Vagina (tissue), 2 donors: ENCODE measurements around the gene RGL2. TPM values are rescaled to one million over a fixed set of nuclear protein-coding genes. Genes with fewer than 3 reads are reported as not detected.
"Not testable (repeated sequence)": the region's sequence is repeated elsewhere in the genome, so short reads cannot be mapped to it uniquely, and the experiment has no call there.

Experiments used
- DNase-seq, 2 donors: peaks; one replicate each; pipeline ENCODE4 v3.0.0-alpha.2; 2017; ENCODE audit errors: extremely low spot score in 2 of 2
- H3K27ac ChIP-seq: fragments of 200-600 bp; sonication (generic); one replicate; pipeline ENCODE4 v1.5.1; 2019
- H3K27me3 ChIP-seq: fragments of 200-600 bp; sonication (generic); one replicate; pipeline ENCODE4 v1.5.1; 2019
- H3K36me3 ChIP-seq, 2 donors: fragments of 200-600 bp; sonication (generic); one replicate each; pipeline ENCODE4 v1.5.1; 2017 to 2019
- H3K4me1 ChIP-seq: fragments of 200-600 bp; sonication (generic); one replicate; pipeline ENCODE4 v1.5.1; 2019
- H3K4me3 ChIP-seq, 2 donors: fragments of 200-600 bp; sonication (generic); 1 replicate in 1 of 2; 2 replicates in 1 of 2; pipeline ENCODE4 v1.5.1; 2016 to 2019
- H3K9me3 ChIP-seq: fragments of 200-600 bp; sonication (generic); one replicate; pipeline ENCODE4 v1.5.1; 2019
- CTCF ChIP-seq, 3 experiments: fragments of 450-650 bp in 2 of 3; fragments of 200-600 bp in 1 of 3; sonication (generic) in 1 of 3; IDR thresholded peaks; one replicate each; pipeline ENCODE4 v1.5.1; 2017 to 2019; ENCODE audit warnings: antibody characterized with exemption in 3 of 3, mild to moderate bottlenecking in 2 of 3, moderate library complexity in 2 of 3
- POLR2A ChIP-seq, 2 donors: fragments of 450-650 bp; IDR thresholded peaks; one replicate each; pipeline ENCODE4 v1.6.1; 2017; ENCODE audit warnings: antibody characterized with exemption in 2 of 2, mild to moderate bottlenecking in 2 of 2, moderate library complexity in 2 of 2
- POLR2AphosphoS5 ChIP-seq, 2 donors: sonication (generic); formaldehyde crosslinking; IDR thresholded peaks; one replicate each; pipeline ENCODE4 v1.9.0; 2017; ENCODE audit warnings: antibody characterized with exemption in 2 of 2, mild to moderate bottlenecking in 2 of 2, low read depth in 1 of 2; ENCODE audit not compliant: insufficient read depth in 1 of 2
- intact Hi-C: fragments of 100-400 bp; cut with DNase I; formaldehyde crosslinking; loops from one replicate; pipeline ENCODE4 v1.15.1; 2023
- total RNA-seq: library from RNA; depleted of rRNA; stranded (reverse); fragments of >200 nt; gene quantifications from one replicate; pipeline ENCODE4 v1.2.3, GENCODE V29; 2016

Gene RGL2
- total RNA-seq, result 41.5 TPM

- TF ChIP-seq CTCF (IDR thresholded peaks at IDR 0.05) (no peak), POLR2AphosphoS5 (IDR thresholded peaks at IDR 0.05; ENCODE audit: insufficient read depth in 1 of 2, low read depth in 1 of 2) (no peak), POLR2A (IDR thresholded peaks at IDR 0.05) (no peak)
Measured at GRCh38 chr6:33298773-33299236, at the start of gene RGL2. Gene RGL2, minus strand, starts transcription at chr6:33298942. Its CDS starts 332 bp downstream, at chr6:33298610.

GRCh38 chr6:33347816-33348215 lies 49.1 kb upstream of the RGL2 start:
- no peak for DNase-seq
- intact Hi-C loops, result no loop called here
- H3K4me1 ChIP-seq, result peaks cover 12% of the 10 kb centered on the region
- H3K27ac ChIP-seq, result no peak overlapping the region
- no peaks in the 10 kb centered on the region for H3K36me3 ChIP-seq
- H3K9me3 ChIP-seq, result no peaks in the 10 kb centered on the region
- no peaks in the 10 kb centered on the region for H3K27me3 ChIP-seq
- H3K4me3 ChIP-seq, result no peak overlapping the region
- TF ChIP-seq POLR2AphosphoS5 (IDR thresholded peaks at IDR 0.05; ENCODE audit: insufficient read depth in 1 of 2, low read depth in 1 of 2) (no peak), POLR2A (IDR thresholded peaks at IDR 0.05) (no peak), CTCF (IDR thresholded peaks at IDR 0.05) (no peak)

More at GRCh38 chr6:33298773-33299236, at the start of gene RGL2:
- Histone ChIP-seq H3K4me1 (peaks cover 28% of the 10 kb centered on the region), H3K36me3 (peaks cover 0 to 33% of the 10 kb centered on the region in 2 donors), H3K27me3 (no peaks in the 10 kb centered on the region), H3K9me3 (no peaks in the 10 kb centered on the region), H3K27ac (peak within 1 kb of the TSS; percentile 98), H3K4me3 (peak within 1 kb of the TSS; percentile 75 to 76)
- intact Hi-C loops, result no loop called here
- DNase-seq, result peak in 1 of 2 donors; percentile 91

DNA sequence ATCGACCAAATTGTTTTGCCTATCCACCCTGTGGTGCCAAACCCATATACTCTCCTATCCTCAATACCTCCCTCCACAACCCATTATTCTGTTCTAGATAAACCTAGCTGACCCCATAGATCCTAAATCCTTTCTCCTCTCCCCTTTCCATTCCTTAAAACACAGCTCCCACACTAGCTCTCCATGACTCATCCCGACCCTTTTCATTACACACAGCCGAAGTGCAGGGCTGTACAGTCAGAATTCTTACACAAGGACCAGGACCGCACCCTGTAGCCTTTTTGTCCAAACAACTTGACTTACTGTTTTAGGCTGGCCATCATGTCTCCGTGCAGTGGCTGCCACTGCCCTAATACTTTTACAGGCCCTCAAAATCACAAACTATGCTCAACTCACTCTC lies 48.2 kb upstream of the RGL2 start:
- H3K36me3 ChIP-seq, H3K27me3 ChIP-seq, H3K4me3 ChIP-seq, DNase-seq, intact Hi-C loops, H3K27ac ChIP-seq, H3K9me3 ChIP-seq: not testable (repeated sequence)
- H3K4me1 ChIP-seq, result peaks cover 12% of the 10 kb centered on the region

GRCh38 chr6:33344701-33345697 lies 46.3 kb upstream of the RGL2 start:
- H3K4me3 ChIP-seq, result no peak overlapping the region
- DNase-seq, result peak in 1 of 2 donors; percentile 87
- intact Hi-C loops, result no loop called here

More at GRCh38 chr6:33344701-33345697, 46.3 kb upstream of the RGL2 start:
- no peak overlapping the region for H3K27ac ChIP-seq
- H3K4me1 ChIP-seq, result peaks cover 12% of the 10 kb centered on the region
- no peaks in the 10 kb centered on the region for H3K9me3 ChIP-seq
- H3K36me3 ChIP-seq, result no peaks in the 10 kb centered on the region
- no peaks in the 10 kb centered on the region for H3K27me3 ChIP-seq
- TF ChIP-seq POLR2A (IDR thresholded peaks at IDR 0.05) (no peak), POLR2AphosphoS5 (IDR thresholded peaks at IDR 0.05; ENCODE audit: insufficient read depth in 1 of 2, low read depth in 1 of 2) (peak in 1 of 2 donors; percentile 42), CTCF (IDR thresholded peaks at IDR 0.05) (peak; percentile 27 to 45 (median 40))
